Measurements from ENCODE around the gene ANK3.

DNA sequence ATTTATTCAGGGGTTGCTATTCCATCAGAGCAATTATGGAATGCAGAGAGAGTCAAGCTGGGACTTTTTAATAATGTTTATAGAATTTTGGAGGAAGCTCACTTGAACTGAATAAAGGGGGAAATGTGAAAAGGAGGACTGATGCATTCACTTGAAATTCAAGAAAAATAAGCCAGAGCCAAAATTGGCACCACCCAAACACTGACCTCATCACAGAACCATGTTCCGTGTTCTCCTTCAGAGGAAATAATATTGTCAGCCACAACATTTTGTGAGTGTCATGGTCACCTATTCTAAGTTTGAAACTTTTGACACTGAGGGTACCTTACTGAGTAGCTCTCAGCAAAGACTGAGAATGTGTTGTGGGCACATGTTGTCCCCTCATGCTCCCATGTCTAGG, 207.0 kb downstream of the ANK3 start:
- TF ChIP-seq, protein P1, sequence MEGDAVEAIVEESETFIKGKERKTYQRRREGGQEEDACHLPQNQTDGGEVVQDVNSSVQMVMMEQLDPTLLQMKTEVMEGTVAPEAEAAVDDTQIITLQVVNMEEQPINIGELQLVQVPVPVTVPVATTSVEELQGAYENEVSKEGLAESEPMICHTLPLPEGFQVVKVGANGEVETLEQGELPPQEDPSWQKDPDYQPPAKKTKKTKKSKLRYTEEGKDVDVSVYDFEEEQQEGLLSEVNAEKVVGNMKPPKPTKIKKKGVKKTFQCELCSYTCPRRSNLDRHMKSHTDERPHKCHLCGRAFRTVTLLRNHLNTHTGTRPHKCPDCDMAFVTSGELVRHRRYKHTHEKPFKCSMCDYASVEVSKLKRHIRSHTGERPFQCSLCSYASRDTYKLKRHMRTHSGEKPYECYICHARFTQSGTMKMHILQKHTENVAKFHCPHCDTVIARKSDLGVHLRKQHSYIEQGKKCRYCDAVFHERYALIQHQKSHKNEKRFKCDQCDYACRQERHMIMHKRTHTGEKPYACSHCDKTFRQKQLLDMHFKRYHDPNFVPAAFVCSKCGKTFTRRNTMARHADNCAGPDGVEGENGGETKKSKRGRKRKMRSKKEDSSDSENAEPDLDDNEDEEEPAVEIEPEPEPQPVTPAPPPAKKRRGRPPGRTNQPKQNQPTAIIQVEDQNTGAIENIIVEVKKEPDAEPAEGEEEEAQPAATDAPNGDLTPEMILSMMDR (IDR thresholded peaks at IDR 0.05 in 8 of 11, conservative IDR thresholded peaks at IDR 0.05 in 3 of 11): no peak
- TF ChIP-seq POLR2A (IDR thresholded peaks at IDR 0.05): no peak

Measured in spleen (tissue), 7 donors.